Suprapubic skin (tissue), 4 donors: ENCODE results near the gene KLF13.

Experiments
- POLR2A ChIP-seq, 2 donors: fragments of 450-650 bp; IDR thresholded peaks; one replicate each; pipeline ENCODE4 v1.6.1; 2017; ENCODE audit warnings: antibody characterized with exemption in 2 of 2, mild to moderate bottlenecking in 2 of 2, moderate library complexity in 2 of 2
- POLR2AphosphoS5 ChIP-seq, 3 donors: sonication (generic); formaldehyde crosslinking; IDR thresholded peaks; one replicate each; pipeline ENCODE4 v1.6.1; 2017; ENCODE audit warnings: antibody characterized with exemption in 3 of 3

DNA sequence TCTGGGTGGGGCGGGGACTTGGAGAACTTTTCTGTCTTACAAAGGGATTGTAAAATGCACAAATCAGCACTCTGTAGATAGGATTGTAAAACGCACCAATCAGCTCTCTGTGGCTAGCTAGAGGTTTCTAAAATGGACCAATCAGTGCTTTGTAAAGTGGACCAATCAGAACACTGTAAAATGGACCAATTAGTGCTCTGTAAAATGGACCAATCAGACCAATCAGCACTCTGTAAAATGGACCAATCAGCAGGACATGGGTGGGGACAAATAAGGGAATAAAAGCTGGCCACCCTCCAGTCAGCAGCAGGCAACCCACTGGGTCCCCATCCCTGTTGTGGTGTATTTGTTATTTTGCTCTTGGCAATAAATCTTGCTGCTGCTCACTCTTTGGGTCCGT lies 77.7 kb downstream of the KLF13 start:
- TF ChIP-seq POLR2A (IDR thresholded peaks at IDR 0.05) (no peak), POLR2AphosphoS5 (IDR thresholded peaks at IDR 0.05) (no peak)
